CD14-positive monocyte (primary cell): Measurements from ENCODE around the gene CFAP74. TPM values are rescaled to one million over a fixed set of nuclear protein-coding genes. Genes with fewer than 3 reads are reported as not detected.

Experiments
- DNase-seq, 3 donors: peaks; one replicate each; pipeline ENCODE4 v3.0.0-alpha.2; 2011 to 2022
- H2AFZ ChIP-seq: 2 replicates; pipeline ENCODE4 v1.6.0; 2012; ENCODE audit warnings: mild to moderate bottlenecking, low read depth, low read length, inconsistent platforms; ENCODE audit not compliant: insufficient read depth, poor library complexity, severe bottlenecking
- H3K27ac ChIP-seq, 2 donors: 1 replicate in 1 of 2; 2 replicates in 1 of 2; pipeline ENCODE4 v1.5.1; 2012 to 2013; ENCODE audit warnings: low read length in 2 of 2, control low read depth in 1 of 2, inconsistent platforms in 1 of 2, low read depth in 1 of 2, mild to moderate bottlenecking in 1 of 2
- H3K27me3 ChIP-seq, 2 donors: one replicate each; pipeline versions ENCODE4 v1.6.0 to v1.6.1; 2011 to 2013; ENCODE audit warnings: low read length in 2 of 2; ENCODE audit not compliant: control insufficient read depth in 2 of 2, insufficient read depth in 2 of 2
- H3K36me3 ChIP-seq, 2 donors: replicated peaks in 1 of 2; 1 replicate in 1 of 2; 2 replicates in 1 of 2; pipeline versions ENCODE4 v1.5.1 to v1.6.1; 2012 to 2013; ENCODE audit warnings: low read length in 2 of 2, control low read depth in 1 of 2, inconsistent platforms in 1 of 2, mild to moderate bottlenecking in 1 of 2; ENCODE audit not compliant: insufficient read depth in 2 of 2, control insufficient read depth in 1 of 2
- H3K4me1 ChIP-seq, 2 donors: 1 replicate in 1 of 2; 2 replicates in 1 of 2; pipeline versions ENCODE4 v1.5.1 to v1.6.1; 2012 to 2013; ENCODE audit warnings: low read length in 2 of 2, control low read depth in 1 of 2, inconsistent platforms in 1 of 2, mild to moderate bottlenecking in 1 of 2, moderate library complexity in 1 of 2; ENCODE audit not compliant: insufficient read depth in 2 of 2, control insufficient read depth in 1 of 2
- H3K4me2 ChIP-seq: replicated peaks from 2 replicates; pipeline ENCODE3; 2012; ENCODE audit warnings: low read length, moderate library complexity, mild to moderate bottlenecking; ENCODE audit not compliant: poor library complexity, severe bottlenecking; ENCODE audit errors: extremely low read depth
- H3K4me3 ChIP-seq, 3 experiments: fragments of 200-600 bp in 1 of 3; sonication (generic) in 1 of 3; replicated peaks in 1 of 3; 1 replicate in 2 of 3; 2 replicates in 1 of 3; pipeline ENCODE4 v1.5.1; 2011 to 2013; ENCODE audit warnings: low read length in 3 of 3, mild to moderate bottlenecking in 3 of 3, control low read depth in 2 of 3, low read depth in 2 of 3, inconsistent platforms in 1 of 3, moderate library complexity in 1 of 3
- H3K79me2 ChIP-seq: 2 replicates; pipeline ENCODE4 v1.6.0; 2012; ENCODE audit warnings: mild to moderate bottlenecking, control low read depth, inconsistent platforms, low read length, moderate library complexity; ENCODE audit not compliant: insufficient read depth
- H3K9ac ChIP-seq: 2 replicates; pipeline ENCODE4 v1.6.0; 2017; ENCODE audit warnings: low read length, mild to moderate bottlenecking; ENCODE audit not compliant: insufficient read depth, poor library complexity, severe bottlenecking
- H3K9me3 ChIP-seq, 2 donors: replicated peaks in 1 of 2; 1 replicate in 1 of 2; 2 replicates in 1 of 2; pipeline versions ENCODE4 v1.5.1 to v1.6.1; 2012 to 2013; ENCODE audit warnings: low read length in 2 of 2, control low read depth in 1 of 2; ENCODE audit not compliant: control insufficient read depth in 1 of 2, insufficient read depth in 1 of 2
- H4K20me1 ChIP-seq: 2 replicates; pipeline ENCODE4 v1.6.0; 2012; ENCODE audit warnings: mild to moderate bottlenecking, low read length, control low read depth, moderate library complexity; ENCODE audit not compliant: insufficient read depth
- H3K27ac Mint-ChIP-seq, 7 donors: one replicate each; pipeline ENCODE4 v1.8.0; 2020; ENCODE audit warnings: mild to moderate bottlenecking in 7 of 7, mixed read lengths in 7 of 7, moderate library complexity in 6 of 7, inconsistent platforms in 2 of 7
- H3K27me3 Mint-ChIP-seq, 3 donors: one replicate each; pipeline ENCODE4 v1.8.0; 2021 to 2022; ENCODE audit warnings: low read depth in 3 of 3, mild to moderate bottlenecking in 3 of 3, mixed read lengths in 3 of 3, moderate library complexity in 3 of 3, inconsistent platforms in 1 of 3
- H3K36me3 Mint-ChIP-seq, 2 donors: one replicate each; pipeline ENCODE4 v1.8.0; 2020; ENCODE audit warnings: mixed read lengths in 2 of 2, inconsistent platforms in 1 of 2, mild to moderate bottlenecking in 1 of 2
- H3K4me1 Mint-ChIP-seq: one replicate; pipeline ENCODE4 v1.8.0; 2020; ENCODE audit warnings: mild to moderate bottlenecking, mixed read lengths
- H3K4me3 Mint-ChIP-seq, 2 donors: one replicate each; pipeline ENCODE4 v1.8.0; 2020; ENCODE audit warnings: mild to moderate bottlenecking in 2 of 2, mixed read lengths in 2 of 2, moderate library complexity in 1 of 2
- H3K9me3 Mint-ChIP-seq, 7 donors: one replicate each; pipeline ENCODE4 v1.8.0; 2020 to 2022; ENCODE audit warnings: mixed read lengths in 7 of 7, mild to moderate bottlenecking in 6 of 7, moderate library complexity in 6 of 7, inconsistent platforms in 2 of 7
- WGBS: methylation state at CpG from one replicate; pipeline ENCODE4 v1.1.5; 2013; ENCODE audit warnings: missing lambda C conversion rate; ENCODE audit not compliant: insufficient coverage; 5-methylcytosine and 5-hydroxymethylcytosine counted together
- intact Hi-C, 2 donors: fragments of 100-400 bp; cut with micrococcal nuclease; formaldehyde crosslinking; loops; one replicate each; pipeline versions ENCODE4 v1.15.0 to v1.15.1; 2023
- polyA plus RNA-seq, 3 donors: library from polyadenylated mRNA; depleted of rRNA in 1 of 3; unstranded in 2 of 3; stranded (reverse) in 1 of 3; fragments of 300-500 nt in 2 of 3; fragments of >200 nt in 1 of 3; fragmentation: Illumina TruSeq in 2 of 3; gene quantifications; 1 replicate in 2 of 3; 2 replicates in 1 of 3; pipeline ENCODE4 v1.2.3, GENCODE V29; 2012 to 2021
- TF ChIP-seq, protein P1 (sequence below): fragments of 200-600 bp; IDR thresholded peaks from one replicate; pipeline ENCODE4 v1.8.0; 2022; ENCODE audit warnings: antibody characterized with exemption, mild to moderate bottlenecking

The CFAP74 gene
- polyA plus RNA-seq, 3 donors = not detected

DNA sequence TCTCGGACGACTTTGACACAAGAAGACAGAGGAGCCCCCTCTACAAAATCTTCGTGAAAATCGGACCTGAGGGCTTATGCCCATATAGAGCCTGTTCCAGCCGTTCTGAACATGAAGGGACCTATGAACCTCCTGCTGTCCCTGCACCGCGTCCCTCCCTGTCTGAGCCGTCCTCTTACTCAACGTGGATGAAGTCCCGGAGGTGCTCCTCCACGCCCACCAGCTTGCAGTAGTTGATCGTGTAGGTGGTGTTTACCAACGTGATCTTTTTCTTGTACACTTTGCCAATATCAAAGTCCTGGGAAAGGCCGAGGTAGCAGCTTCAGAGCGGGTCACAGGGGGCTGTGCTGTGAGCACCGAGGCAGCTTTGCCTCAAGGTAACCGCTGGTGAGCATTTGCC, 40.0 kb downstream of the CFAP74 start:
- H3K4me1 ChIP-seq = peaks cover 8% of the 10 kb centered on the region in 2 donors
- H3K9me3 Mint-ChIP-seq = peaks cover 0 to 7% (median 0%) of the 10 kb centered on the region in 7 donors
- H4K20me1 ChIP-seq = no peaks in the 10 kb centered on the region
- H2AFZ ChIP-seq = no peak overlapping the region
- H3K9me3 ChIP-seq = no peaks in the 10 kb centered on the region
- no peak overlapping the region for H3K4me2 ChIP-seq
- no peaks in the 10 kb centered on the region for H3K36me3 Mint-ChIP-seq
- no peaks in the 10 kb centered on the region for H3K79me2 ChIP-seq
- no peak overlapping the region for H3K9ac ChIP-seq
- no peak for DNase-seq
- H3K4me3 ChIP-seq = no peak overlapping the region
- H3K27ac Mint-ChIP-seq = no peak overlapping the region
- peaks cover 16 to 43% (median 26%) of the 10 kb centered on the region in 3 donors for H3K27me3 Mint-ChIP-seq
- H3K27me3 ChIP-seq = peaks cover 0 to 6% of the 10 kb centered on the region in 2 donors
- WGBS = 89% methylated on average over 16 of the region's 17 CpGs
- no peak overlapping the region for H3K4me3 Mint-ChIP-seq
- no peaks in the 10 kb centered on the region for H3K4me1 Mint-ChIP-seq
- TF ChIP-seq, protein P1, sequence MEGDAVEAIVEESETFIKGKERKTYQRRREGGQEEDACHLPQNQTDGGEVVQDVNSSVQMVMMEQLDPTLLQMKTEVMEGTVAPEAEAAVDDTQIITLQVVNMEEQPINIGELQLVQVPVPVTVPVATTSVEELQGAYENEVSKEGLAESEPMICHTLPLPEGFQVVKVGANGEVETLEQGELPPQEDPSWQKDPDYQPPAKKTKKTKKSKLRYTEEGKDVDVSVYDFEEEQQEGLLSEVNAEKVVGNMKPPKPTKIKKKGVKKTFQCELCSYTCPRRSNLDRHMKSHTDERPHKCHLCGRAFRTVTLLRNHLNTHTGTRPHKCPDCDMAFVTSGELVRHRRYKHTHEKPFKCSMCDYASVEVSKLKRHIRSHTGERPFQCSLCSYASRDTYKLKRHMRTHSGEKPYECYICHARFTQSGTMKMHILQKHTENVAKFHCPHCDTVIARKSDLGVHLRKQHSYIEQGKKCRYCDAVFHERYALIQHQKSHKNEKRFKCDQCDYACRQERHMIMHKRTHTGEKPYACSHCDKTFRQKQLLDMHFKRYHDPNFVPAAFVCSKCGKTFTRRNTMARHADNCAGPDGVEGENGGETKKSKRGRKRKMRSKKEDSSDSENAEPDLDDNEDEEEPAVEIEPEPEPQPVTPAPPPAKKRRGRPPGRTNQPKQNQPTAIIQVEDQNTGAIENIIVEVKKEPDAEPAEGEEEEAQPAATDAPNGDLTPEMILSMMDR = no peak
- no peaks in the 10 kb centered on the region for H3K36me3 ChIP-seq
- intact Hi-C loops = loop anchor here (5.0 kb wide), 2 partner anchors 79 to 84 kb away; no protein-coding TSS in a partner anchor
- no peak overlapping the region for H3K27ac ChIP-seq

DNA sequence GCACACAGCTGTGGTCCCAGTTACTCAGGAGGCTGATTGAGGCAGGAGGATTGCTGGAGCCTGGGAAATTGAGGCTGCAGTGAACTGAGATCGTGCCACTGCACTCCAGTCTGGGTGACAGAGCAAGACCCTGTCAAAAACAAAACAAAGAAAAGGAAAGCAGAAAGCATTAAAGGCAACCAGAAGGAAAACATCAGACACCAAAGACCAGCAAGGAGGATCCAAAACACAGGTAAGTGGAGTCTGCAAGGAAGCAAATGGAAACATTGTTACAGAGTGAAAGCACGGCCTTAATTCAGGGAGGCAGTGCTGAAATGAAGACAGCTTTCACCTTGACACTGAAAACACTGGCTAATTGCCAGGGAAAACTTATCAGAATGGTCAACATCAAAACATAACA, 40.8 kb downstream of the CFAP74 start:
- peaks cover 0 to 6% of the 10 kb centered on the region in 2 donors for H3K27me3 ChIP-seq
- H3K36me3 Mint-ChIP-seq = no peaks in the 10 kb centered on the region
- peaks cover 20 to 44% (median 26%) of the 10 kb centered on the region in 3 donors for H3K27me3 Mint-ChIP-seq
- H3K4me2 ChIP-seq = no peak overlapping the region
- H3K4me3 Mint-ChIP-seq = no peak overlapping the region
- H3K27ac ChIP-seq = no peak overlapping the region
- no peak overlapping the region for H3K9ac ChIP-seq
- TF ChIP-seq, protein P1 = no peak
- H3K36me3 ChIP-seq = no peaks in the 10 kb centered on the region
- H3K4me3 ChIP-seq = no peak overlapping the region
- H4K20me1 ChIP-seq = no peaks in the 10 kb centered on the region
- intact Hi-C loops = loop anchor here (5.0 kb wide), 2 partner anchors 80 to 85 kb away; no protein-coding TSS in a partner anchor
- no peaks in the 10 kb centered on the region for H3K9me3 ChIP-seq
- H3K79me2 ChIP-seq = no peaks in the 10 kb centered on the region
- H3K27ac Mint-ChIP-seq = peak overlapping the region in 1 of 7 donors; percentile 14
- 88% methylated on average over 1 of the region's 2 CpGs for WGBS
- no peak overlapping the region for H2AFZ ChIP-seq
- no peaks in the 10 kb centered on the region for H3K4me1 Mint-ChIP-seq
- peaks cover 0 to 7% (median 0%) of the 10 kb centered on the region in 7 donors for H3K9me3 Mint-ChIP-seq
- DNase-seq = no peak
- H3K4me1 ChIP-seq = peaks cover 8% of the 10 kb centered on the region in 2 donors
